Gastrocnemius medialis (tissue), 4 donors: ENCODE results near the gene SNX24.

ENCODE experiments used
- CTCF ChIP-seq, 5 experiments: fragments of 450-650 bp in 3 of 5; fragments of 200-600 bp in 2 of 5; sonication (generic) in 2 of 5; IDR thresholded peaks in 4 of 5; conservative IDR thresholded peaks in 1 of 5; 1 replicate in 4 of 5; 2 replicates in 1 of 5; pipeline ENCODE4 v1.5.1; 2016 to 2019; ENCODE audit warnings: antibody characterized with exemption in 5 of 5, mild to moderate bottlenecking in 3 of 5, moderate library complexity in 3 of 5
- POLR2A ChIP-seq, 2 donors: fragments of 450-650 bp; IDR thresholded peaks; one replicate each; pipeline ENCODE4 v1.6.1; 2017; ENCODE audit warnings: antibody characterized with exemption in 2 of 2, mild to moderate bottlenecking in 2 of 2, moderate library complexity in 2 of 2

- no peak for TF ChIP-seq CTCF (IDR thresholded peaks at IDR 0.05 in 4 of 5, conservative IDR thresholded peaks at IDR 0.05 in 1 of 5)
- no peak for TF ChIP-seq POLR2A (IDR thresholded peaks at IDR 0.05)
Measured at GRCh38 chr5:122972877-122973276, 127.5 kb downstream of the SNX24 start.
